TTC549 (cell line): ENCODE measurements around the gene CCDC9B.

ENCODE experiments used
- FAIRE-seq: peaks from 2 replicates; lab custom pipeline; 2012; peaks lifted over from hg19 to GRCh38; lab: Jason Lieb, UNC

The CCDC9B gene

DNA sequence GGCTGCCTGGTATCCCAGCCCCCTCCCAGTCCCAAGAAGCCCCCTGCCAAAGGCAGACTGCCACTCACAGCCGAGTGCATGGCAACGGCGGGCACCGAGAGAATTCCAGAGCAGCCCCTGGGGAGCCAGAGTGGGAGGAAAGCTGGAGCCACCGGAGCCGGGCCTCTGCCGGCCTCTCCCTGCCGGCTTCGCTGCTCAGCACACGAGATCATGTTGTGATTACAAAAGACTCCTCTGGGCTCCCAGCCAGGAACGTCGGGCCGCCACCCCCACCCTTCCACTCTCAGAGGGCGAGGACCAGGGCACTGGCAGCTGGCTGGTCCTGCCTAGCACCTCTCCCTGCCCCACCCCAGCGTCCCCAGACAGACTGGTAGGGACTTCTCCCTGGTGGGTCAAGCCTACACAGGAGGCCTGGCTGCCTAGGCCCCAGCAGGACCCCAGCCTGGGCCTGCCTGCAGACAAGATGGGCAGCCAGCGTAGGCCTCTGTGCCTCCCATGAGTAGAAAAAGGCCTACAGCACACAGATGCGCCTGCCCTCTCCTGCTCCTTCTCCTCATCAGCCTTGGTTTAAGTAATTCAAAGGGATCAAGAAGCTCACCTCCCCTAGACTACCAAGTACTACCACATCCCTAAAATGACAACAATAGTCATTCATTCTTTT lies at the start of gene CCDC9B:
TSS of gene CCDC9B (minus strand) at position 200 of the 661 bp plus-strand sequence. CDS start at position 80, 120 bp downstream.
- FAIRE-seq: no peak

DNA sequence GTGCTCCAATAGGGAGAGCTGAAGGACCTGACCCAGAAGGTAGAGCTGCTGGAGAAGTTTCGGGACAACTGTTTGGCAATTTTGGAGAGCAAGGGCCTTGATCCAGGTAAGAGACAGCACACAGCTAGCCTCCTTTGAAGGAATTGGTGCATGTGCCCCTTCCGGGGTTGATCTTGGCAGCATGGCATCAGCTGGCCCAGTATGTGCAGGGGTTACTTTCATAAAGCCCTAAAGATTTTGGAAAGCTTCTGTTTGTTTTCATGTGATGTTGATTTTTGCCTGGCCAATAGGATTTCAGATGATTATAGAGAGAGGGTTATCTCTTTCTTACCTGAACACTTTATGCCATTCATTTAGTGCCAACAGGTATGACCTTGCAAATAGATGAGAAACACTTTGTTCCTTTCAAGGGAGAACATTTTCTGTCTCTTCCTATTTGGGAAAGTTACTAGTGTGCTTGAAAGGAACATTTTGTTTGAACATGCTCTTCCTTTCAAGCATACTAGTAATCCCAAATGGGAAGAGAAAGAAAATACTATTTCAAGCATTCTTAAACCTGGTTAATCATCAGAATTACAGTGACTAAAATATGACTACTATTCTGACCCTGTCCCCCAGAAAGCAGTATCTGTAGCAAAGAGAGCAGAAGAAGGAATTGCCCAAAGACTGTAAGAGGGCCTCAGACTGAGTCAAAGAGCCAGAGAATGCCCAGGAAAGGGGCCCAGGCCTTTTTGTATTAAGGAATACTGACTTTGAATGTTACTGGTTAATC lies 49.3 kb upstream of the CCDC9B start:
- FAIRE-seq: no peak

DNA sequence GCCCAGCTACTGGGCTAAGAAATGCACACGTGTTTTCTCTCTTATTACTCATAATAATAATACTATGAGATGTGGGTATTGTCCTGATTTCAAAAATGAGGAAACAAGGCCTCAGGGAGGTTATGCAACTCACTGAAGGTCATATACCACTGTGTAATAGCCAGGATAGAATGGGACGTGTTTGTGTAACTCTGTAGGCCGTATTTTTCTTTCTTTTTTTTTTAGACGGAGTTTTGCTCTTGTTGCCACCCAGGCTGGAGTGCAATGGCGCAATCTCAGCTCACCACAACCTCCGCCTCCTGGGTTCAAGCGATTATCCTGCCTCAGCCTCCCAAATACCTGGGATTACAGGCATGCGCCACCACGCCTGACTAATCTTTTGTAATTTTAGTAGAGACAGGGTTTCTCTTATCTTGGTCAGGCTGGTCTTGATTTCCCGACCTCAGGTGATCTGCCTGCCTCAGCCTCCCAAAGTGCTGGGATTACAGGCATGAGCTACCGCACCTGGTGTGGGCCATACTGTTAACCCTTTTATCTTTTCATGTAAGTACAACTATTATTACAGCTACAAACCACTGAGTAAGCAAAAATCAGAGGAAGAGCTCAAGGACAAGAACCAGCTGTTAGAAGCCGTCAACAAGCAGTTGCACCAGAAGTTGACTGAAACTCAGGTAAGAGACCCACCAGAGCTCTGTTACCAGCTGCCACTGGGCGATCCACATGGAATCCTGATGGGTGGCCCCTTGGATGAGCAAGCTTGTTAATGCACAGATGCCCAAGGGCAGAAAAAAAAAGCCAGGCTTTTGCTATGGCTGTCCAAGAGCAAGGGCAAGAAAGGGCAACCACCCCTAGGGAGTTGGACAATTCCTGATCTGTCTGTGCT lies 48.4 kb upstream of the CCDC9B start:
- no peak for FAIRE-seq

DNA sequence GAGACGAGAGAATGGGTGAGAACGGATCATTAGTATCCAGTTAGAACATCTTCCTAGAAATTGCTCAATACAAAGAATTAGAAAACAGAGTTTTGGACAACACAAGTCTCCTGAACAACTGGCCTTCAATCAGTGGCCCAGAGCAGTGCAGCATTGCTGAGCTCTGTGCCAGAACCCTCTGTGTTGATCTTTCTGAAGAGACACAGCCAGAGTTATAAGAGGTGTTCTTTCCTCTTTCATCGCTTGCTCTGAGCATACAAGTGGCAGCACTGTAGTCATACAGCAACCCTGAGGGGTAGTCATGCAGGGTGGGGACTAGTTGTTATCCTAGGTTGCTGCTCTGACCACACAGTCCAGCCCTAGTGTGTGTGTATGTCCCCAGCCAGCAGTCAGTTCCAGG lies 45.7 kb upstream of the CCDC9B start:
- FAIRE-seq: no peak

DNA sequence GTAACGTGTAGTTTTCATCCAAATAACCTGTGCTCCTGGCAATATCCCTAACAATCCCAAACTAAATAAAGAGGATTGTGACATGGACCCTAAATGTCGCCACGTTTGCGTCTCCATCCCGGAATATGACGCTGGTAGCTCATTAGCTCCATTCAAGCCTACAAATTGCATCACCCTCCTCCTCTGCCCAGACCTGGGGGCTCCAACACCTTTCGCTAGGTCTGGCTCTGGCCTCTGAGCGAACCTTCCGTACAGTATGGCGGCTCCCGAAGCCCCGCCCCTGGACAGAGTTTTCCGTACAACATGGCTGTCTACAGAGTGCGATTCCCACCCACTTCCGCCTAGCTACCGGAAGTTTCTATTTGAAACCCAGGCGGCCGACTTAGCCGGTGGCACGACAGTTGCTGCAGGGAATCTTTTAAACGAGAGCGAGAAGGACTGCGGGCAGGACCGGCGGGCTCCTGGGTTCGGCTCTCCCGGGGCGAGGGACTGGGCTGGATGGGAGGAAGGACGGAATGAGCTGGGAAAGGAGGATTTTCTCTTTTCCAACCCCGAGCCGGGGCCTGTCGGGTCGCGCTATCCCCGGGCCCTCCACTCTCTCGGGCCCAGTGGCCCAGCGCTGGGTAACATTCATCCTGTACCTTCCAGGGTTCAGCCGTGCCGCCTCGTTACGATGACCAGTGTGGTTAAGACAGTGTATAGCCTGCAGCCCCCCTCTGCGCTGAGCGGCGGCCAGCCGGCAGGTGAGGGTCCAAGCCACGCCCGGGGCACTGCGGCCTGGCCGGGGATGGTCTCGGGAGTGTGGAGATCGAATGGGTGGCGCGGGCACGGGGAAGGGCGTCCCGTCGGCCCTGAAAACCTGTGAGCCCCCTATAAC lies 42.1 kb upstream of the CCDC9B start, which contains the start of gene KNSTRN:
TSS of gene KNSTRN (plus strand) at position 142 of the 877 bp plus-strand sequence. CDS start at position 257, 115 bp downstream.
- peak; percentile 71 for FAIRE-seq

DNA sequence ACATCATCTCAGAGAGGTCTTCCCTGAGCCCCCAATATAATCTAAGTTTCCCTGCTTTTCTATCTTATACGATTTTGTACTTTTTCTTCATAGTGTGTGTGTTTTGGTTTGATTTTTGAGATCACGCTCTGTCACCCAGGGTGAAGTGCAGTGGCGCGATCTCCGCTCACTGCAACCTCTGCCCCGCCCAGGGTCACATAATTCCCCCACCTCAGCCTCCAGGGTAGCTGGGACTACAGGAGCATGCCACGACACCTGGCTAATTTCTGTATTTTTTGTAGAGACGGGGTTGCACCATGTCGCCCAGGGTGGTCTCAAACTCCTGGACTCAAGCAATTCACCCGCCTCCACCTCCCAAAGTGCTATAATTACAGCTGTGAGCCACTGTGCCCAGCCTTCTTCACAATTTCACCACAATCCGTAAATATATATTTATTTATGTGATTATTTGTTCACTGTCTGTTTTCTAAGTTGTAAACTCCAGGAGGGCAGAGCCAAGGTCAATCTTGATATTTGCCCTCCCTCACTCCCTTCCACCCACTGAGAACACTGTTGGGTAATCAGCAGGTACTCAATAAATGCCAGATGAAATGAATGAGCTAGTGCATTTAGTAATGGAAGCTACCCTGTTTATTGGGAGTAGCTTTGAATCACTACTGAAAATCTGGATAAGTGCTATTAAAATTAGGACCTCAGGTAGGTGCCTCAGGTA lies 41.2 kb upstream of the CCDC9B start:
- FAIRE-seq: no peak

DNA sequence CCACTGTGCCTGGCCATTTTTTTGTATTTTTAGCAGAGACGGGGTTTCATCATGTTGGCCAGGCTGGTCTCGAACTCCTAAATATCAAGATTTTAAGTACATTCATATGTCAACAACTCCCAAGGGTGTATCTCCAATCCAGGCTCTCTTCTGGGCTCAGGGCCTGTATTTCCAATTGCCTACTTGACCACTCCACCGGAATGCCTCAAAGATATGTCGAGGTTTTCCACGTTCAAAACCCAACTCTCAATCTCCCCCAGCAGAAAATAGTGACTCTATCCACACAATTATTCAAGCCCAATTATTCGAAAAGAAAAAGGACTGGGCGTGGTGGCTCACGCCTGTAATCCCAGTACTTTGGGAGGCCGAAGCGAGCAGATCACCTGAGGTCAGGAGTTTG lies 39.9 kb upstream of the CCDC9B start:
- FAIRE-seq: no peak

DNA sequence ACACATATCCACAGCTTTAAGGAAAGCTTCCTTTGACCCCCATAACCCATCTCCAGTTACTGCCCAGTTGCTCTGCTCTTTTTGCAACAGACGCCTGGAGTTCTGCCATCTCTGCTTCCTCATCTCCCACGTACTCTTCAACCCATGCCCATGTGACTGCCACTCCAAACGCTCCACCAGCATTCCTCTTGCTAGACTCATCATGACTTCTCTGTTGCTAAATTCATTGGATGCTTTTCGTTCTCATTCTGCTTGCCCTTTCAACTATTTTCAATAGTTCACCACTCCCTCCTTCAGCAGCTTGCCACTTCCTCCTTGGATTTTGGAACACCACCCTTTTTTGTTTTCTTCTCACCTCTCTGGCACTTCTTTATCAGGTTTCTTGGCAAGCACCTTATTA lies 39.1 kb upstream of the CCDC9B start:
- FAIRE-seq: no peak

DNA sequence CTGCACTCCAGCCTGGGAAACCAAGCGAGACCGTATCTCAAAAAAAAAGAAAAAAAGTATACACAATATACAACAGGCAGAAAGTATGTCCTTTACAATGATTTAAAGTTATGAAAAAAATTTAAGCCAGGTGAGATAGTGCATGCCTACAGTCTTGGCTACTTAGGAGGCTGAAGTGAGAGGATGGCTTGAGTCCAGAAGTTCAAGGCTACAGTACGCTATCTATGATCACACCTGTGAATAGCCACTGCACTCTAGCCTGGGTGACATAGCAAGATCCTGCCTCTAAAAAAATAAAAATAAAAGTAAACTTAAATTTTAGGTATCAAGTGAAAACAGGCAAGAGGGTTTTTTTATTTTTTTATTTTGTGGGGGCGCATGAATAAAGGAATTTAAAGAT lies 38.6 kb upstream of the CCDC9B start:
- no peak for FAIRE-seq

DNA sequence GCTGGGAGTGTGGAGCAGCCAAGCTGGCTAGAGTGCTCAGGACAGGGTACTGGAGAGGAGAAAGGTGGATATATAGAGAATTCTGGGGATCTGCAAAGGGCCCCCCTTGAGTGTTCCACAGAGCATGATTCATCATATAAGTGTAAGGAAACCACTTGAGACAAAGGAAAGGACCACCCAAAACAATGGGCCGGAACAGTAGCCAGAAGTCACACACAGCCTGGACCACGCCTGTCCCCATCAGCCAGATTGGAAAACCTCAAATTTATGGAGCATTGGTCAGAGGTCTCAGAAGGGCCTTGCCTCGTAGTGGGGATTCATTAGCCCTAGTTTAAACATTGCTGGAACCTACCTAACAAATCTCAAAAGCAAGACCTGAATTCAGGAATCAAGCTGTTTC lies 36.9 kb upstream of the CCDC9B start:
- no peak for FAIRE-seq

DNA sequence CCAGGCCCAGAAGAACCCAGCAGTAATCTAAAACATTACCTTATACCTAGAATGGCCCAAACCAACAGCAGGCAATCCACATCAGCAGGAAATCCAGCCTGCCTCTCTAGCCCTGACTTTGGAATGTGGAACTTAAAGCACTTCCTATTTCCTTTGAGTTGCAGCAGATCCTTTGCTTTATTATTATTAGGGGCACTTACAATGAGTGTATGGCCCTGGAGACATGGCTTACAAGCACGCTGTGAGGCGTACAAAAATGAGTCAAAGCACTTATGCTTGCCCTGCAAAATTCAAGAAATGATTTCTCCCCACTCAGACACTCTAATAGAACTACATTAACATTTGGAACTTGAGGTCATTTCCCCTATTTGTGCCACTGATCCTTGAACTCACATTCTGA lies 32.2 kb upstream of the CCDC9B start:
- no peak for FAIRE-seq

DNA sequence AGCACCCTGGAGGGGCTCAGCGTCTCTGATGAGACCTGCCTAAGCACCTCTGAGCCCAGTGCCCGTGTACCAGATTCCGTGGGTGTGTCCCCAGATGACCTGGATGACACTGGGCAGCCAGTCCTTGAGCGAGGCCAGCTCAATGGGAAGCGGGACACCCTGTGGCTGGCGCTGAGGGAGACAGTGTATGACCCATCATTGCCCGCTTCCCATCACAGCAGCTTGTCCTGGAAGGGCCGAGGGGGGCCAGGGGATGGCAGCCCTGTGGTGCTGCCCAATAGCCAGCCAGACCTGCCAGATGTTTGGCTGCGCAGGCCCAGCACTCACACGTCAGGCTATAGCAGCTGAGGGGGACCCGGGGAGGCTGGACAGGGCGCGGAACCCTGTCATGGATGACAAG lies 29.2 kb upstream of the CCDC9B start:
- no peak for FAIRE-seq

DNA sequence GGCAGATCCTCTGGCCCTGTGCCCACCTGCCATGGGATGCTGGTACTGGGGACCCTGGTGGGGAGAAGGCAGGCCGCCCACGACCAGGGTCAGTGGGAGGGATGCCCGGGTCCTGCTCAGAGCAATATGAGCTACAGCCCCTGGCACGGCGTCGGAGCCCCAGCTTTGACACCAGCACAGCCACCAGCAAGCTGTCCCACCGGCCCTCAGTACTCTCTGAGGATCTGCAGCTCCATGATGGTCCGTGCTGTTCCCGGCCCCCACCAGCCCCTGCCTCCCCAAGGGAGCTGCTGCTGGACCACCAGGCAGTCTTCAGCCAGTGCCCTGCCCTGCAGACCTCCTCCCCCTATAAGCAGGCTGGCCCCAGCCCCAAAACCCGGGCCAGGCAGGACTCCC lies 28.7 kb upstream of the CCDC9B start:
- no peak for FAIRE-seq

DNA sequence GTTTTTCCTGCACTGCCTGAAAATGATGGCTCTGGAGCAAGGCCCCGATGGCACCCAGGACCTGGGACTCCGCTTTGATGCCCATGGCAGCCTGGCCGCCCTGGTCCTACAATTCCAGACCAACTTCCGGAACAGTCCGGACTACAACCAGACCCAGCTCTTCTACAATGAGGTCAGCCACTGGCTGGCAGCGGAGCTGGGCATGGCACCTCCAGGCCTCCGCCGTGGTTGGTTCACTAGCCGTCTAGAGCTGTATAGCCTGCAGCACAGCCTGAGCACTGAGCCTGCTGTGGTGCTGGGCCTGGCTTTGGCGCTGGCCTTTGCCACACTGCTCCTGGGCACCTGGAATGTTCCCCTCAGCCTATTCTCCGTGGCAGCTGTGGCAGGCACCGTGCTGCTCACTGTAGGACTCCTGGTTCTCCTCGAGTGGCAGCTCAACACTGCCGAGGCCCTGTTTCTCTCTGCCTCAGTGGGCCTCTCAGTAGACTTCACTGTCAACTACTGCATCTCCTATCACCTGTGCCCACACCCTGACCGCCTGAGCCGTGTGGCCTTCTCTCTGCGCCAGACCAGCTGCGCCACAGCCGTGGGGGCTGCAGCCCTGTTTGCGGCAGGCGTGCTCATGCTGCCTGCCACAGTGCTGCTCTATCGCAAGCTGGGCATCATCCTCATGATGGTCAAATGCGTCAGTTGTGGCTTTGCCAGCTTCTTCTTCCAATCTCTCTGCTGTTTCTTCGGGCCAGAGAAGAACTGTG lies 28.2 kb upstream of the CCDC9B start:
- no peak for FAIRE-seq

DNA sequence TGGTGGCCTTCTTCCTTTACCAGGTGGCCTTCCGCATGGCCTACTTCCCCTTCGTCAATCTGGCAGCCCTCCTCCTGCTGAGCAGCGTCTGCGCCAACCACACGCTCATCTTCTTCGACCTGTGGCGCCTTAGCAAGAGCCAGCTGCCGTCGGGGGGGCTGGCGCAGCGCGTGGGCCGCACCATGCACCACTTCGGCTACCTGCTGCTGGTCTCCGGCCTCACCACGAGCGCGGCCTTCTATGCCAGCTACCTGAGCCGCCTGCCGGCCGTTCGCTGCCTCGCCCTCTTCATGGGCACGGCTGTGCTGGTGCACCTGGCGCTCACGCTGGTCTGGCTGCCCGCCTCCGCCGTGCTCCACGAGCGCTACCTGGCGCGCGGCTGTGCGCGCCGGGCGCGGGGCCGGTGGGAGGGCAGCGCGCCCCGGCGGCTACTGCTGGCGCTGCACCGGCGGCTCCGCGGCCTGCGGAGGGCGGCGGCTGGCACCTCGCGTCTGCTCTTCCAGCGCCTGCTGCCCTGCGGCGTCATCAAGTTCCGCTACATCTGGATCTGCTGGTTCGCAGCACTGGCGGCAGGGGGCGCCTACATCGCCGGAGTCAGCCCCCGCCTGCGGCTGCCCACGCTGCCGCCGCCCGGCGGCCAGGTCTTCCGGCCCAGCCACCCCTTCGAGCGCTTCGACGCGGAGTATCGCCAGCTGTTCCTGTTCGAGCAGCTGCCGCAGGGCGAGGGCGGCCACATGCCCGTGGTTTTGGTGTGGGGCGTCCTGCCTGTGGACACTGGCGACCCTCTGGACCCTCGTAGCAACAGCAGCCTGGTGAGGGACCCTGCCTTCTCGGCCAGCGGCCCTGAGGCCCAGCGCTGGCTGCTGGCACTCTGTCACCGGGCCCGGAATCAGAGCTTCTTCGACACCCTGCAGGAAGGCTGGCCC lies 27.2 kb upstream of the CCDC9B start:
- FAIRE-seq: no peak

DNA sequence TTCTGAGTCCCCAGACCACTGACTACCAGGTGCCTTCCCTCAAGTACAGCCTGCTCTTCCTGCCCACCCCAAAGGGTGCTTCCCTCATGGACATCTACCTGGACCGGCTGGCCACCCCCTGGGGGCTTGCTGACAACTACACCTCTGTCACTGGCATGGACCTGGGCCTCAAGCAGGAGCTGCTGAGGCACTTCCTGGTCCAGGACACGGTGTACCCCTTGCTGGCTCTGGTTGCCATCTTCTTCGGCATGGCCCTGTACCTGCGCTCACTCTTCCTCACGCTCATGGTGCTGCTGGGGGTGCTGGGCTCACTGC lies 26.6 kb upstream of the CCDC9B start:
- FAIRE-seq: no peak

DNA sequence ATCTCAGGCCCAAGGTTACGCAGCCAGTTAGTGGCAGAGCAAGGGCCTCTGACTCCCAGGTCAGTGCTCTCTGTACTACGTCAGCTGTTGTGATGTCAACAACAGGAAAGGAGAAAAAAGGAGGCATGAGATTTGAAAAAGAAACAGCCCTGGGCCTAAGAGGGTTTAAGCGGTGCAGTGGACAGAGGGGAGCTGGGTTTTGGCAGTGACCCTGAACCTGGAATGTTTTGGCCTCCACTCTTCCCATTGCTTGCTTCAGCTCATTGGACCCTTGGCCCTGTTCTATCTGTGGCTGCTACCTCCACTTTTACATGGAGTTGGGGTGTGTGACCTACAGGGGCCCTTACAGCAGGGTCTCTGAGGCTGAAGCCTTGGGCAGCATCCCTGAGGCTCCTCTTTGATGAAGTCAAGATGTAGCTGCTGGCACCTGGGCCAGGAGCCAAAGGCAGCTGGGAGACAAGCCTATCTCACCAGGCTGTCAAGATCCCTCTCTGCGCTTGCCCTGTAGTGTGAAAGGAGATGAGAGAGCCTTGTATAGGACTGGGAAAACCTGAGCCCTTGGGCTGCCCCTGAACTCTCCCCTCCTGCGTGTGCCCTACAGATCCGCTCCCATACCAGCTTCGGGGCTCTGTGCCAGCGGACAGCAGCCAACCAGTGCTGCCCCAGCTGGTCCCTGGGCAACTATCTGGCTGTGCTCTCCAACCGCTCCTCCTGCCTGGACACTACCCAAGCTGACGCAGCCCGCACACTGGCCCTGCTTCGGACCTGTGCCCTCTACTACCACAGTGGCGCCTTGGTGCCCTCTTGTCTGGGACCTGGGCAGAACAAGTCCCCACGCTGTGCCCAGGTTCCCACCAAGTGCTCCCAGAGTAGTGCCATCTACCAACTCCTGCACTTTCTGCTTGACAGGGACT lies 26.0 kb upstream of the CCDC9B start:
- no peak for FAIRE-seq
